Uterus (tissue), 2 donors: Measurements from ENCODE around the gene MAGEB5.

ENCODE experiments used
- POLR2A ChIP-seq, 2 donors: fragments of 450-650 bp; IDR thresholded peaks; one replicate each; pipeline ENCODE4 v1.6.1; 2016; ENCODE audit warnings: antibody characterized with exemption in 2 of 2, mild to moderate bottlenecking in 1 of 2, moderate library complexity in 1 of 2
- TF ChIP-seq, protein P1 (sequence below), 4 experiments: fragments of 200-600 bp in 2 of 4; fragments of 450-650 bp in 2 of 4; sonication (generic) in 2 of 4; IDR thresholded peaks; one replicate each; pipeline ENCODE4 v1.5.1; 2016 to 2019; ENCODE audit warnings: antibody characterized with exemption in 4 of 4, mild to moderate bottlenecking in 2 of 4, moderate library complexity in 1 of 4

DNA sequence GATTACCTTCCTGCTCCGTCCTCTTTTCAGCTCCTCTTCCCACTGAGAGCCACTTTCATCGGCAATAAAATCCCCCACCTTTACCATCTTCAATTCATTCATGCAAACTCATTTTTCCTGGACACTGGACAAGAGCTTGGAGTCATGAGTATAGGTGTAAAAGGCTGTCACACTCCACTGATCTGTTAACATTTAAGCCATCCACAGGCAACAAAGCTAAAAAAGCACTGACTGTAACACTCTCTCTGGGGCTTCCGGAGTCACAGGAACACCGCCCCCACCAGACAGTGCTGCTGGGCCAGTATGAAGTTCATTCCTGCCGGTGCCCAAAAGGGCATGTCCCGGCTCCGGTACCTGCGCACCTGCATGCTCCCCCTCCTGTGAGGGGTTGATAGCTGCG lies 38.5 kb downstream of the MAGEB5 start:
- TF ChIP-seq POLR2A (IDR thresholded peaks at IDR 0.05), result no peak
- TF ChIP-seq, protein P1, sequence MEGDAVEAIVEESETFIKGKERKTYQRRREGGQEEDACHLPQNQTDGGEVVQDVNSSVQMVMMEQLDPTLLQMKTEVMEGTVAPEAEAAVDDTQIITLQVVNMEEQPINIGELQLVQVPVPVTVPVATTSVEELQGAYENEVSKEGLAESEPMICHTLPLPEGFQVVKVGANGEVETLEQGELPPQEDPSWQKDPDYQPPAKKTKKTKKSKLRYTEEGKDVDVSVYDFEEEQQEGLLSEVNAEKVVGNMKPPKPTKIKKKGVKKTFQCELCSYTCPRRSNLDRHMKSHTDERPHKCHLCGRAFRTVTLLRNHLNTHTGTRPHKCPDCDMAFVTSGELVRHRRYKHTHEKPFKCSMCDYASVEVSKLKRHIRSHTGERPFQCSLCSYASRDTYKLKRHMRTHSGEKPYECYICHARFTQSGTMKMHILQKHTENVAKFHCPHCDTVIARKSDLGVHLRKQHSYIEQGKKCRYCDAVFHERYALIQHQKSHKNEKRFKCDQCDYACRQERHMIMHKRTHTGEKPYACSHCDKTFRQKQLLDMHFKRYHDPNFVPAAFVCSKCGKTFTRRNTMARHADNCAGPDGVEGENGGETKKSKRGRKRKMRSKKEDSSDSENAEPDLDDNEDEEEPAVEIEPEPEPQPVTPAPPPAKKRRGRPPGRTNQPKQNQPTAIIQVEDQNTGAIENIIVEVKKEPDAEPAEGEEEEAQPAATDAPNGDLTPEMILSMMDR (IDR thresholded peaks at IDR 0.05), result no peak
